Esophagus squamous epithelium (tissue), 4 donors: Measurements from ENCODE around the gene SPDYE2. TPM values are rescaled to one million over a fixed set of nuclear protein-coding genes. Genes with fewer than 3 reads are reported as not detected.

ENCODE experiments used
- total RNA-seq, 4 donors: library from RNA; depleted of rRNA; stranded (reverse); fragments of >200 nt; gene quantifications; one replicate each; pipeline ENCODE4 v1.1.0, GENCODE V29; 2016

SPDYE2 gene
- total RNA-seq, 4 donors from 2014 or later = not detected

Other genes starting within 250 kb of the SPDYE2 start
- not detected for gene SPDYE6, start 194.8 kb upstream of the SPDYE2 start, total RNA-seq
- 10 to 100 TPM; 12.5 to 24.6 (median 16.5) TPM for gene PRKRIP1, start 154.9 kb upstream of the SPDYE2 start, total RNA-seq
- gene ORAI2, start 117.7 kb upstream of the SPDYE2 start, total RNA-seq = 1 to 10 TPM in 3 of 4 donors, under 1 TPM in 1; 0.30 to 9.1 (median 5.1) TPM
- 10 to 100 TPM in 3 of 4 donors, 1 to 10 TPM in 1; 7.3 to 31.7 (median 13.3) TPM for gene ALKBH4, start 86.4 kb upstream of the SPDYE2 start, total RNA-seq
- 10 to 100 TPM in 2 of 4 donors, 1 to 10 TPM in 2; 5.8 to 16.9 (median 11.2) TPM for gene LRWD1, start 86.2 kb upstream of the SPDYE2 start, total RNA-seq
- 10 to 100 TPM; 16.8 to 36.0 (median 22.5) TPM for gene POLR2J, start 72.3 kb upstream of the SPDYE2 start, total RNA-seq
- 1 to 10 TPM in 3 of 4 donors, under 1 TPM in 1; 0.97 to 4.2 (median 1.9) TPM for gene RASA4B, start 33.4 kb upstream of the SPDYE2 start, total RNA-seq
- gene UPK3BL2, start 7.5 kb upstream of the SPDYE2 start, total RNA-seq = 100 to 1,000 TPM in 1 of 4 donors, 10 to 100 TPM in 2, 1 to 10 TPM in 1; 8.6 to 158 (median 16.9) TPM
- 10 to 100 TPM; 10.8 to 20.4 (median 13.7) TPM for gene POLR2J3, start 21.4 kb downstream of the SPDYE2 start, total RNA-seq
- gene RASA4, start 65.5 kb downstream of the SPDYE2 start, total RNA-seq = 10 to 100 TPM in 2 of 4 donors, 1 to 10 TPM in 2; 2.3 to 19.3 (median 11.7) TPM
- 100 to 1,000 TPM in 3 of 4 donors, 10 to 100 TPM in 1; 88.5 to 813 (median 160) TPM for gene UPK3BL1, start 91.6 kb downstream of the SPDYE2 start, total RNA-seq
- not detected for gene SPDYE2B, start 99.1 kb downstream of the SPDYE2 start, total RNA-seq
- 1 to 10 TPM in 3 of 4 donors, not detected in 1; 1.5 to 6.7 (median 2.1) TPM for gene POLR2J2, start 120.4 kb downstream of the SPDYE2 start, total RNA-seq
- 10 to 100 TPM in 2 of 4 donors, 1 to 10 TPM in 2; 8.5 to 16.3 (median 11.7) TPM for gene FAM185A, start 197.8 kb downstream of the SPDYE2 start, total RNA-seq